Stimulated activated naive CD4-positive, alpha-beta T cell treated with Interleukin-2 at 50 U/mL for 16 hours (primary cell): ENCODE data around the gene ITGA7.

ENCODE experiments used
- DNase-seq: peaks from one replicate; lab custom pipeline; 2025; lab: John Stamatoyannopoulos, UW

ITGA7 gene

GRCh38 chr12:55642669-55643068 lies 65.0 kb downstream of the ITGA7 start:
- DNase-seq: no peak

DNA sequence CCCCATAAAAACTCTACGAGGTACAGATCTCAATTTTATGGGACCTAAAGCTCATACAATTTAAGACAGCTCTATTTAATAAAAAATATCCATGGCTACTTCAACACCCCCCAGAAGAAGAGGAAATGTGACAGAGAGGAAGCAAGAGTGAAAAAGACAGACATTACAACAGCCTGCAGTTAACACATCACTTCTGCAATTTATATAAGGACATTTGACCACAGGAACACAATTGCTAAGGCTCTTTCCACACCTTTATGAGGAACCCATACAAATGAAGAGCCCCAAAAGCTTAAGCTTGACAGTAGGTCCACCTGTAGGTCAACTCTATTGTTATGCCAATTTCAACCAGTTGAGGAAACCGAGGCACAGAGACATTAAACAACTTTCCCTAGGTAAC lies 65.4 kb downstream of the ITGA7 start:
- no peak for DNase-seq

DNA sequence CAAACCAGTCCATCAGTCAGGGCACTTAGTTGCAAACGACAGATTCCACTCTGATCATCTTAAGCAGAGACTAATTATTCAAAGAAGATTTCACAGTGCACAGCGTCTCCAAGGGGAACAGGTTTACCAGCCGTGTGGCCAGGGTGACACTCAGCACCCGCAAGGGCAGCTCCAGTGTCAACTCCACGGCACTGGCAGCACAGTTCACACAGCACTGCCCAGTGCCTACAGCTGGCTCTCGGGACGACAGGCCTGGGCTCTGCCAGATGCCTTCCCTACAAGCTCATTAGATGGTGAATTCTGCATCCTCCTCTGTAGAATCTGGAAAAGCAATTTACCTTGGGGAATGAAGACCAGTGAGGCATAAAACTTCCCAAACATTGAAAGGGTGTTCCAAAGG lies 66.1 kb downstream of the ITGA7 start:
- DNase-seq: no peak

GRCh38 chr12:55637467-55637866 lies 70.2 kb downstream of the ITGA7 start:
- peak; percentile 38 for DNase-seq

DNA sequence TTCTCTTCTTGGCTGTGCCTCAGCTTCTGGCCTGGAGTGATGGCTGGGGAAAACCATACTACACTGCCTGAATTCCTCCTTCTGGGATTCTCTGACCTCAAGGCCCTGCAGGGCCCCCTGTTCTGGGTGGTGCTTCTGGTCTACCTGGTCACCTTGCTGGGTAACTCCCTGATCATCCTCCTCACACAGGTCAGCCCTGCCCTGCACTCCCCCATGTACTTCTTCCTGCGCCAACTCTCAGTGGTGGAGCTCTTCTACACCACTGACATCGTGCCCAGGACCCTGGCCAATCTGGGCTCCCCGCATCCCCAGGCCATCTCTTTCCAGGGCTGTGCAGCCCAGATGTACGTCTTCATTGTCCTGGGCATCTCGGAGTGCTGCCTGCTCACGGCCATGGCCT lies 70.9 kb downstream of the ITGA7 start, which contains the start of gene OR10P1:
TSS of gene OR10P1 (plus strand) at position 40 of the 400 bp plus-strand sequence. CDS start at position 40, 0 bp downstream.
- DNase-seq: no peak

GRCh38 chr12:55636116-55636655 lies 71.5 kb downstream of the ITGA7 start:
- DNase-seq: no peak
